ENCODE results near the gene CRACR2B. TPM values are rescaled to one million over a fixed set of nuclear protein-coding genes. Genes with fewer than 3 reads are reported as not detected.
A peak's percentile ranks its signal among the peaks of the same experiment; 100 is the strongest.

Gene CRACR2B
- total and polyA plus RNA-seq, 2 of the 13 experiments (the other 11 are each of a cell fraction or from before 2014, with no cell fraction given): 14.9 to 21.0 TPM

DNA sequence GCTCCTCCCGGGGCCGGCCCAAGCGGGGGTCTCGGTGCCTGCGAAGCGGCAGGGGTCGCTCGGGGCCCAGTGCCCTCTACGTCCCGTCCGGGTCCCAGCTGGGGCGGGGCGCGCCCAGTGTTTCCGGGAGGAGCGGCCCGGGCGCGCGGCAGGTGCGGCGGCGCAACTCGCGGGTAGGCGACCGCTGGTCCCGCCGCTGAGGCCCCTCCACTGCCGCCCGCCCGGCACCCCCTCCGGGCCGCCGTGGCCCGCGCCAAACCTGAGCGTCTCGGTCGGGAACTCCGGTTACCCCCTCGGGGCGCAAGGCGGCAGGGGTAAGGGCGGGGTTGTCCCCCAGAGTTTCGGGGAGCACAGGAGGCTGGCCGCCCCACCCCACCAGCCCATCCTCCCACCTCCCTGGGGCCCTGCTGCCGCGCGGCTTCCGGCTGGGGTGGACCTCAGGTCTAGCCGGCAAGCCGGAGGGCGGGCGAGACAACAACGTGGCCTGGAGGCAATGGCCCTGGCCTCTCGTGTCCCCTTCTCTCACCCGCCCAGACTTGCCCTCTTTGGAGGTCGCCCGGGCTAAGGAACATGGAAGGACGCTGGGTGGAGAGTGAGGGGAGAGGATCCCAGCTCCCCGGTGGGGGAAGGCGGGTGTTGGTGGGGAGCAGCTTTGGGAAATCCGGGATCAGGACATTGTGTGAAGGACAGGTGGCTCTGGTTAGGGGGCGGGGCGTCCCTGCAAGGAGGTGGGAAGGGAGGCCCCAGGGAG is 398 bp upstream of the CRACR2B start (continued):
- TF ChIP-seq, protein P1, sequence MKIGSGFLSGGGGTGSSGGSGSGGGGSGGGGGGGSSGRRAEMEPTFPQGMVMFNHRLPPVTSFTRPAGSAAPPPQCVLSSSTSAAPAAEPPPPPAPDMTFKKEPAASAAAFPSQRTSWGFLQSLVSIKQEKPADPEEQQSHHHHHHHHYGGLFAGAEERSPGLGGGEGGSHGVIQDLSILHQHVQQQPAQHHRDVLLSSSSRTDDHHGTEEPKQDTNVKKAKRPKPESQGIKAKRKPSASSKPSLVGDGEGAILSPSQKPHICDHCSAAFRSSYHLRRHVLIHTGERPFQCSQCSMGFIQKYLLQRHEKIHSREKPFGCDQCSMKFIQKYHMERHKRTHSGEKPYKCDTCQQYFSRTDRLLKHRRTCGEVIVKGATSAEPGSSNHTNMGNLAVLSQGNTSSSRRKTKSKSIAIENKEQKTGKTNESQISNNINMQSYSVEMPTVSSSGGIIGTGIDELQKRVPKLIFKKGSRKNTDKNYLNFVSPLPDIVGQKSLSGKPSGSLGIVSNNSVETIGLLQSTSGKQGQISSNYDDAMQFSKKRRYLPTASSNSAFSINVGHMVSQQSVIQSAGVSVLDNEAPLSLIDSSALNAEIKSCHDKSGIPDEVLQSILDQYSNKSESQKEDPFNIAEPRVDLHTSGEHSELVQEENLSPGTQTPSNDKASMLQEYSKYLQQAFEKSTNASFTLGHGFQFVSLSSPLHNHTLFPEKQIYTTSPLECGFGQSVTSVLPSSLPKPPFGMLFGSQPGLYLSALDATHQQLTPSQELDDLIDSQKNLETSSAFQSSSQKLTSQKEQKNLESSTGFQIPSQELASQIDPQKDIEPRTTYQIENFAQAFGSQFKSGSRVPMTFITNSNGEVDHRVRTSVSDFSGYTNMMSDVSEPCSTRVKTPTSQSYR (CRISPR knock-in tag; IDR thresholded peaks at IDR 0.05; ENCODE audit: borderline replicate concordance): peak; percentile 47; the same call in 1 of the 2 replicates
- TF ChIP-seq, protein P2, sequence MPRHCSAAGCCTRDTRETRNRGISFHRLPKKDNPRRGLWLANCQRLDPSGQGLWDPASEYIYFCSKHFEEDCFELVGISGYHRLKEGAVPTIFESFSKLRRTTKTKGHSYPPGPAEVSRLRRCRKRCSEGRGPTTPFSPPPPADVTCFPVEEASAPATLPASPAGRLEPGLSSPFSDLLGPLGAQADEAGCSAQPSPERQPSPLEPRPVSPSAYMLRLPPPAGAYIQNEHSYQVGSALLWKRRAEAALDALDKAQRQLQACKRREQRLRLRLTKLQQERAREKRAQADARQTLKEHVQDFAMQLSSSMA (CRISPR knock-in tag; IDR thresholded peaks at IDR 0.05): peak; percentile 53; the same call in 1 of the 2 replicates
- TF ChIP-seq, protein P3, sequence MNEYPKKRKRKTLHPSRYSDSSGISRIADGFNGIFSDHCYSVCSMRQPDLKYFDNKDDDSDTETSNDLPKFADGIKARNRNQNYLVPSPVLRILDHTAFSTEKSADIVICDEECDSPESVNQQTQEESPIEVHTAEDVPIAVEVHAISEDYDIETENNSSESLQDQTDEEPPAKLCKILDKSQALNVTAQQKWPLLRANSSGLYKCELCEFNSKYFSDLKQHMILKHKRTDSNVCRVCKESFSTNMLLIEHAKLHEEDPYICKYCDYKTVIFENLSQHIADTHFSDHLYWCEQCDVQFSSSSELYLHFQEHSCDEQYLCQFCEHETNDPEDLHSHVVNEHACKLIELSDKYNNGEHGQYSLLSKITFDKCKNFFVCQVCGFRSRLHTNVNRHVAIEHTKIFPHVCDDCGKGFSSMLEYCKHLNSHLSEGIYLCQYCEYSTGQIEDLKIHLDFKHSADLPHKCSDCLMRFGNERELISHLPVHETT (CRISPR knock-in tag; conservative IDR thresholded peaks at IDR 0.05): peak; percentile 54; the same call in 1 of the 2 replicates
- TF ChIP-seq ZSCAN22 (CRISPR knock-in tag; IDR thresholded peaks at IDR 0.05) (0 out of 2 replicates have a peak, but pooled peaks have one; percentile 28), YY1 (IDR thresholded peaks at IDR 0.05; ENCODE audit: insufficient read depth, insufficient replicate concordance, low read depth, low read length) (peak; percentile 10), RNF219 (CRISPR knock-in tag; IDR thresholded peaks at IDR 0.05) (no peak), ZNF790 (CRISPR knock-in tag; IDR thresholded peaks at IDR 0.05; ENCODE audit: borderline replicate concordance) (no peak), TFAP4 (IDR thresholded peaks at IDR 0.05; ENCODE audit: borderline replicate concordance, low read depth) (peak; percentile 14; the same call in 1 of the 2 replicates), FOXA1 (IDR thresholded peaks at IDR 0.05) (no peak), FOXA1 (CRISPR knock-in tag; IDR thresholded peaks at IDR 0.05) (0 out of 2 replicates have a peak, but pooled peaks have one; percentile 26), ZFP91 (CRISPR knock-in tag; IDR thresholded peaks at IDR 0.05; ENCODE audit: borderline replicate concordance) (peak; percentile 71; the same call in 1 of the 2 replicates), ZNF282 (IDR thresholded peaks at IDR 0.05; ENCODE audit: partially characterized antibody) (no peak), ZNF879 (CRISPR knock-in tag; IDR thresholded peaks at IDR 0.05) (no peak; the same call in 1 of the 2 replicates)
- TF ChIP-seq, protein P4, sequence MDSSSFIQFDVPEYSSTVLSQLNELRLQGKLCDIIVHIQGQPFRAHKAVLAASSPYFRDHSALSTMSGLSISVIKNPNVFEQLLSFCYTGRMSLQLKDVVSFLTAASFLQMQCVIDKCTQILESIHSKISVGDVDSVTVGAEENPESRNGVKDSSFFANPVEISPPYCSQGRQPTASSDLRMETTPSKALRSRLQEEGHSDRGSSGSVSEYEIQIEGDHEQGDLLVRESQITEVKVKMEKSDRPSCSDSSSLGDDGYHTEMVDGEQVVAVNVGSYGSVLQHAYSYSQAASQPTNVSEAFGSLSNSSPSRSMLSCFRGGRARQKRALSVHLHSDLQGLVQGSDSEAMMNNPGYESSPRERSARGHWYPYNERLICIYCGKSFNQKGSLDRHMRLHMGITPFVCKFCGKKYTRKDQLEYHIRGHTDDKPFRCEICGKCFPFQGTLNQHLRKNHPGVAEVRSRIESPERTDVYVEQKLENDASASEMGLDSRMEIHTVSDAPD (CRISPR knock-in tag; IDR thresholded peaks at IDR 0.05): no peak
- TF ChIP-seq, protein P5, sequence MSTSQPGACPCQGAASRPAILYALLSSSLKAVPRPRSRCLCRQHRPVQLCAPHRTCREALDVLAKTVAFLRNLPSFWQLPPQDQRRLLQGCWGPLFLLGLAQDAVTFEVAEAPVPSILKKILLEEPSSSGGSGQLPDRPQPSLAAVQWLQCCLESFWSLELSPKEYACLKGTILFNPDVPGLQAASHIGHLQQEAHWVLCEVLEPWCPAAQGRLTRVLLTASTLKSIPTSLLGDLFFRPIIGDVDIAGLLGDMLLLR (CRISPR knock-in tag; IDR thresholded peaks at IDR 0.05): peak; percentile 78; the same call in 1 of the 2 replicates

Measured in HepG2 (cell line).